ENCODE results near the gene CLMN. TPM values are rescaled to one million over a fixed set of nuclear protein-coding genes. Genes with fewer than 3 reads are reported as not detected.

Gene CLMN
- total RNA-seq, 2 experiments from 2014 or later: 0.27 to 0.67 TPM

DNA sequence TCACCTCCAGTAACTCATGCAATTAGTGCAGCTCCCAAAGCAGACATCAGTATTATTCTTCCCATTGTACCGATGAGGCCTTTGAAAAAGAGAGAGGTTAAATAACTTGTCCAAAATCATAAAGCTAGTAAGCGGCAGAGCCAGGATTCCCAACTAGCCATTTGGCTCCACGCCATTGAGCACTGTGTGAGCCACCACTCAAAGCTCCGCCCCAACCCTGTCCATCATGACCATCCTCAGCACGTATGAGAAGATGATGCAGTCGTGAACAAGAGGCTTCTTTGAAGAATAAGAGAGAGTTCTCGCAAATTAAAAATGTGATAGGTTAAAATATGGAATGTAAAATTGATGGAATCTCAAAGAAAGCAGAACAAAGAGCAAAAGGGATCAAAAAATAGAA lies 14.6 kb downstream of the CLMN start:
- H3K27me3 ChIP-seq (ENCODE audit: control insufficient read depth in 1 of 2, insufficient read depth in 2 of 2, low read length in 2 of 2): peaks cover 0 to 2% of the 10 kb centered on the region in 2 experiments
- Mint-ChIP-seq H3K27me3 (peaks cover 16% of the 10 kb centered on the region), H3K4me3 (no peak overlapping the region), H3K27ac (no peak overlapping the region), H3K9me3 (no peaks in the 10 kb centered on the region), H3K36me3 (ENCODE audit: low read depth) (no peaks in the 10 kb centered on the region), H3K4me1 (ENCODE audit: low read depth) (no peaks in the 10 kb centered on the region)
- TF ChIP-seq, protein P1, sequence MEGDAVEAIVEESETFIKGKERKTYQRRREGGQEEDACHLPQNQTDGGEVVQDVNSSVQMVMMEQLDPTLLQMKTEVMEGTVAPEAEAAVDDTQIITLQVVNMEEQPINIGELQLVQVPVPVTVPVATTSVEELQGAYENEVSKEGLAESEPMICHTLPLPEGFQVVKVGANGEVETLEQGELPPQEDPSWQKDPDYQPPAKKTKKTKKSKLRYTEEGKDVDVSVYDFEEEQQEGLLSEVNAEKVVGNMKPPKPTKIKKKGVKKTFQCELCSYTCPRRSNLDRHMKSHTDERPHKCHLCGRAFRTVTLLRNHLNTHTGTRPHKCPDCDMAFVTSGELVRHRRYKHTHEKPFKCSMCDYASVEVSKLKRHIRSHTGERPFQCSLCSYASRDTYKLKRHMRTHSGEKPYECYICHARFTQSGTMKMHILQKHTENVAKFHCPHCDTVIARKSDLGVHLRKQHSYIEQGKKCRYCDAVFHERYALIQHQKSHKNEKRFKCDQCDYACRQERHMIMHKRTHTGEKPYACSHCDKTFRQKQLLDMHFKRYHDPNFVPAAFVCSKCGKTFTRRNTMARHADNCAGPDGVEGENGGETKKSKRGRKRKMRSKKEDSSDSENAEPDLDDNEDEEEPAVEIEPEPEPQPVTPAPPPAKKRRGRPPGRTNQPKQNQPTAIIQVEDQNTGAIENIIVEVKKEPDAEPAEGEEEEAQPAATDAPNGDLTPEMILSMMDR (IDR thresholded peaks at IDR 0.05): no peak
- ATAC-seq (ENCODE audit: poor library complexity): no peak
- no peak overlapping the region for H3K27ac ChIP-seq (ENCODE audit: low read depth in 1 of 2, low read length in 2 of 2)
- no peak overlapping the region for H3K4me3 ChIP-seq (ENCODE audit: low read length)
- POLR2A ChIA-PET: no interaction called here
- CTCF ChIA-PET: no interaction called here
- DNase-seq: no peak
- H3K36me3 ChIP-seq (ENCODE audit: insufficient read depth, low read length): no peaks in the 10 kb centered on the region
- no peaks in the 10 kb centered on the region for H3K9me3 ChIP-seq (ENCODE audit: control insufficient read depth in 1 of 2, insufficient read depth in 1 of 2, low read length in 2 of 2)
- intact Hi-C loops (cut with DNase I, micrococcal nuclease): no loop called here
- no peaks in the 10 kb centered on the region for H3K4me1 ChIP-seq (ENCODE audit: insufficient read depth, low read length)

DNA sequence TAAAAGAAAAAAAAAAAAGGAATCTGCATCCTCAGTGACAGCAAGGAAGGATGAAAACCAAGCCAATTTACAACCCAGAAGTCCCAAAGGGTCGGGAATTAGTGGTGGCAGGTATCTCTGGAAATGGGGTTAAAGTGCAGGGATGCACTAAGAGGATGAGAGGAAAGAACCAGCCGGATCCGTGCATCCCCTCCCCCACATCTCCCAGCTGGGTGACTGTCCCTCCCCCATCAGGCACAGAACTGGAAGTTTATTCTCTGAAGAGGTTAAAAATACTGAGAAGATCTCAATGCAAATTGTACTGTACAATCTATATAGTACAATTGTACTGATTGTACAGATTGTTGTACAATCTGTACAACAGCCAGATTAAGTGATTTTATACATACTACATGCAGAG lies 15.4 kb downstream of the CLMN start:
- H3K36me3 ChIP-seq (ENCODE audit: insufficient read depth, low read length): no peaks in the 10 kb centered on the region
- H3K27ac ChIP-seq (ENCODE audit: low read depth in 1 of 2, low read length in 2 of 2): no peak overlapping the region
- intact Hi-C loops (cut with DNase I, micrococcal nuclease): no loop called here
- ATAC-seq (ENCODE audit: poor library complexity): no peak
- Mint-ChIP-seq H3K4me3 (no peak overlapping the region), H3K27me3 (peaks cover 23% of the 10 kb centered on the region), H3K36me3 (ENCODE audit: low read depth) (no peaks in the 10 kb centered on the region), H3K4me1 (ENCODE audit: low read depth) (no peaks in the 10 kb centered on the region), H3K9me3 (no peaks in the 10 kb centered on the region), H3K27ac (no peak overlapping the region)
- no peaks in the 10 kb centered on the region for H3K4me1 ChIP-seq (ENCODE audit: insufficient read depth, low read length)
- H3K9me3 ChIP-seq (ENCODE audit: control insufficient read depth in 1 of 2, insufficient read depth in 1 of 2, low read length in 2 of 2): peaks cover 0 to 1% of the 10 kb centered on the region in 2 experiments
- POLR2A ChIA-PET: no interaction called here
- no peak overlapping the region for H3K4me3 ChIP-seq (ENCODE audit: low read length)
- CTCF ChIA-PET: no interaction called here
- TF ChIP-seq, protein P1 (IDR thresholded peaks at IDR 0.05): no peak
- DNase-seq: no peak
- H3K27me3 ChIP-seq (ENCODE audit: control insufficient read depth in 1 of 2, insufficient read depth in 2 of 2, low read length in 2 of 2): peaks cover 0 to 2% of the 10 kb centered on the region in 2 experiments

DNA sequence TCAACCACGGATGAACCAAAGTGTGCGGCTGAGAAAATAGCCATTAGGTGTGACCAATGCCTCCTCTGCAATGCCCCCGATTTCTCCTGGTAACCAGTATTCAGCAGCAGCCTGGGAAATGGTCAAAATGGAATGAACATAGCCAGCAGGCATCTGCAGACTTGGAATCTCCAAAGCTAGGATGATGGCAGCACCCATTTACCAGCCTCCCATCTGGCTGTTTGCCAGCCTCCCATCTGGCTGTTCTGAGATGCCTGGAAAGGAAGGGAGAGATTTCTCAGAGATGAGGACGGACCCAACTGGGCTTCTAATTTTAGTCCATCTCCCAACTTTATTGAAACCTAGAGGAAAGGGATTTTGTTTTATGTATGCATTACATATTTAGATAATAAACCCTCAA lies 16.2 kb downstream of the CLMN start:
- H3K27me3 Mint-ChIP-seq: peaks cover 25% of the 10 kb centered on the region
- peaks cover 0 to 2% of the 10 kb centered on the region in 2 experiments for H3K27me3 ChIP-seq (ENCODE audit: control insufficient read depth in 1 of 2, insufficient read depth in 2 of 2, low read length in 2 of 2)
- H3K27ac ChIP-seq (ENCODE audit: low read depth in 1 of 2, low read length in 2 of 2): no peak overlapping the region
- no peaks in the 10 kb centered on the region for H3K9me3 Mint-ChIP-seq
- H3K4me1 ChIP-seq (ENCODE audit: insufficient read depth, low read length): no peaks in the 10 kb centered on the region
- H3K27ac Mint-ChIP-seq: no peak overlapping the region
- H3K4me3 Mint-ChIP-seq: no peak overlapping the region
- no peak for DNase-seq
- no peak overlapping the region for H3K4me3 ChIP-seq (ENCODE audit: low read length)
- intact Hi-C loops (cut with DNase I, micrococcal nuclease): no loop called here
- no peaks in the 10 kb centered on the region for H3K4me1 Mint-ChIP-seq (ENCODE audit: low read depth)
- TF ChIP-seq, protein P1 (IDR thresholded peaks at IDR 0.05): no peak
- ChIA-PET POLR2A (no interaction called here), CTCF (no interaction called here)
- H3K9me3 ChIP-seq (ENCODE audit: control insufficient read depth in 1 of 2, insufficient read depth in 1 of 2, low read length in 2 of 2): peaks cover 0 to 5% of the 10 kb centered on the region in 2 experiments
- H3K36me3 ChIP-seq (ENCODE audit: insufficient read depth, low read length): no peaks in the 10 kb centered on the region
- no peaks in the 10 kb centered on the region for H3K36me3 Mint-ChIP-seq (ENCODE audit: low read depth)
- no peak for ATAC-seq (ENCODE audit: poor library complexity)
